ENCODE results near the gene FYB1.

The FYB1 gene

GRCh38 chr5:39198127-39198526 lies 21.2 kb downstream of the FYB1 start:
- Histone ChIP-seq H3K27ac (no peak overlapping the region), H3K4me3 (no peak overlapping the region)
- TF ChIP-seq CTCF (IDR thresholded peaks at IDR 0.05): no peak
- DNase-seq (ENCODE audit: low spot score): no peak

GRCh38 chr5:39197556-39197955 lies 21.8 kb downstream of the FYB1 start:
- no peak for TF ChIP-seq CTCF (IDR thresholded peaks at IDR 0.05)
- DNase-seq (ENCODE audit: low spot score): no peak
- Histone ChIP-seq H3K27ac (no peak overlapping the region), H3K4me3 (no peak overlapping the region)

GRCh38 chr5:39195198-39195826 lies 24.1 kb downstream of the FYB1 start:
- H3K4me3 ChIP-seq: no peak overlapping the region
- no peak for DNase-seq (ENCODE audit: low spot score)
- no peak overlapping the region for H3K27ac ChIP-seq
- TF ChIP-seq CTCF (IDR thresholded peaks at IDR 0.05): no peak

- no peak for TF ChIP-seq CTCF (IDR thresholded peaks at IDR 0.05)
- Histone ChIP-seq H3K27ac (no peak overlapping the region), H3K4me3 (no peak overlapping the region)
- no peak for DNase-seq (ENCODE audit: low spot score)
These were observed 24.8 kb downstream of the FYB1 start for GRCh38 chr5:39194466-39195136.

- no peak overlapping the region for H3K27ac ChIP-seq
- no peak for DNase-seq (ENCODE audit: low spot score)
- no peak for TF ChIP-seq CTCF (IDR thresholded peaks at IDR 0.05)
- H3K4me3 ChIP-seq: no peak overlapping the region
These were observed 25.6 kb downstream of the FYB1 start for GRCh38 chr5:39193553-39194465.

GRCh38 chr5:39192450-39193160 lies 26.8 kb downstream of the FYB1 start:
- TF ChIP-seq CTCF (IDR thresholded peaks at IDR 0.05): no peak
- Histone ChIP-seq H3K27ac (no peak overlapping the region), H3K4me3 (no peak overlapping the region)
- no peak for DNase-seq (ENCODE audit: low spot score)

All from coronary artery (tissue), 2 donors.